GM10266 (cell line): Measurements from ENCODE around the gene GRIN2A.

Experiments
- DNase-seq: peaks from one replicate; pipeline ENCODE4 v3.0.0; 2012; ENCODE audit errors: extremely low spot score
- CTCF ChIP-seq: IDR thresholded peaks from 2 replicates; pipeline ENCODE4 v1.5.1; 2012; ENCODE audit warnings: mild to moderate bottlenecking, low read depth; ENCODE audit not compliant: control insufficient read depth, insufficient read depth; ENCODE audit errors: missing control alignments

The GRIN2A gene

DNA sequence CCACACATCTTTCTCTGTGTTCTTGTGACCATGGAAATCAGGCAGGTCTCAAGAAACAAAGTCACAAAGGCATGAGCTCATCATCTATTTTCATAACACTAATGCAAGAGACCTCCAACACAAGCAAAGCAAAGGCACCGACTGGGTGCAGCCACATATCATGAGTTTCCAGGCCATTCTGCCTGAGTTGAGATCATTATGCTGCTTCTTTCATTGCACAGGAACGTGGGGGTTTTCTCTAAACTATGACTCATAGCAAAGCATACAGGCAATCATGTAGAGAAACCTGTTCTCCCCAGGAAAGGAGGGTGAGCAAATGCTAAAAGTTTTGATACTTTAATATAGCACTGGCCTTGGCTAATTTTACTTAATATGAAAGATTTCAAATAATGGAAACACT is 60.7 kb downstream of the GRIN2A start:
- no peak for DNase-seq
- TF ChIP-seq CTCF: no peak

DNA sequence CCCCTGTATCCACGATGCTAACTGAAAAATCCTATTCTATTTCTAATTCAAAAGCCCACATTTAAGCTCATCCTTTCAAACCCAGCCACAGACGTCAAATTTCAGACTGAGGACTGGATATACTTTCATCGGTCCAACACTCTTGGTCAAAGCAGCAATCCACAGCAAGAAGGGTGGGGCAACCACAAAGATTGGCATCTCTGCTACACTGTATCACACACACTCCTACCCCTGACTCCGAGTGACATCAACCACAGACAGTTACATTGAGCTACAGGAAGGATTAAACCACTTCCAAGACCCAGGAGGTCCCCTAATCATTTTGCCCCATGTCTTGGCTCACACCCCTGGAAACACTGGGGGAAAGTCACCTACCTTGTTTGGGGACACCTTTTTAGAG is 61.3 kb downstream of the GRIN2A start:
- DNase-seq: no peak
- no peak for TF ChIP-seq CTCF

- no peak for DNase-seq
- no peak for TF ChIP-seq CTCF
These were observed 67.8 kb downstream of the GRIN2A start for GRCh38 chr16:10114409-10114808.

DNA sequence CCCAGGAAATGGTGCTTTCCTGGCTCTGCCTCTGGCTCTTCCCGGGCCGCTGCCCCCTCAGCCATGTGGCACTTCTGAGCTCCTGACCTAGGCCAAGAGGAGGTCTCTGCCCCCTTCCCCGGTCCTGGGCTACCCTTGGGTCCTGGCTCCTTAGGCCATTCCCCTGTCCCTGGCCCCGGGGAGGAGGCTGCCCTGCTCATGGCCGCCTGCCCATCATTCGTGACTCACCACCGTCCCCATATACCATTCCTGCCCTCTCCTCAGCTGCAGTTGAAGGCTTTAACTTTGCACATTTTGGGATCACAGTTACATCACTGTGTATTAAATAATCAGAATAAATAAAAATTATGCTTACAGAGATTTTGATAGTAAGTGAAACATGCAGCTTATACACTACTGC is 69.0 kb downstream of the GRIN2A start:
- TF ChIP-seq CTCF: no peak
- DNase-seq: no peak

- no peak for DNase-seq
- TF ChIP-seq CTCF: no peak
These were observed 70.2 kb downstream of the GRIN2A start for GRCh38 chr16:10112021-10112420.

DNA sequence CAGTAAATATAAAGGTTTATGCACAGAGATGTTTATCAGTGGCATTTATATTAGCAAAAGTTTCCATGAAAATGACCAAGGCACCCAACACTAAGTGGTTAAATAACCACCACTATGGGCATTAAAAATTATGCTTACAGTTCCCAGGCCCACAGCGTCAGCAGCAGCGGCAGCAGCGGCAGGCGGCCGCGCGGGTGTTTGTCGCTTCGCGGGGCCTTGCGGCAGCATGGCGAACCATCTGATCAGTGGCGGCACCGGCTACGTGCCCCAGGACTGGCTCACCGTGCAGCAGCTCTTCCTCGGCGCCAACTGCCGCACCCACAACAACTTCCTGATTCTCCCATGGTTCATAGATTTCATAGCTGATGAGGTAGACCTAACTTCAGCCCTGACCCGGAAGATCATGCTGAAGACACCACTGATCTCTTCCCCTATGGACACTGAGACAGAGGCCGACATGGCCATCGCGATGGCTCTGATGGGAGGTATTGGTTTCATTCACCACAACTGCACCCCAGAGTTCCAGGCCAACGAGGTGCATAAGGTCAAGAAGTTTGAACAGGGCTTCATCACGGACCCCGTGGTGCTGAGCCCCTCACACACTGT is 71.0 kb downstream of the GRIN2A start:
- no peak for TF ChIP-seq CTCF
- DNase-seq: no peak

- no peak for DNase-seq
- TF ChIP-seq CTCF: no peak
These were observed 71.7 kb downstream of the GRIN2A start for GRCh38 chr16:10110552-10110951.
